HEK293 (cell line): ENCODE data around the gene PIAS2.

Source experiments
- CTCF ChIA-PET: fragments of 350-600 bp; formaldehyde crosslinking; extraction: SDS; loops from one replicate; lab custom pipeline; 2021; ENCODE audit warnings: antibody characterized with exemption; lab: Yijun Ruan, JAX
- POLR2A ChIA-PET: fragments of 300-600 bp; formaldehyde crosslinking; extraction: SDS; loops from one replicate; lab custom pipeline; 2020; ENCODE audit warnings: antibody characterized with exemption, inconsistent platforms; lab: Yijun Ruan, JAX
- H3K27ac ChIP-seq: fragments of 200-500 bp; sonication (Bioruptor generic); 2 replicates; pipeline ENCODE4 v1.5.1; 2014; ENCODE audit warnings: low read depth, low read length, control low read depth, inconsistent platforms; ENCODE audit errors: extremely low read depth
- H3K36me3 ChIP-seq, 2 experiments: fragments of 200-500 bp in 1 of 2; sonication (Bioruptor generic) in 1 of 2; 1 replicate in 1 of 2; 2 replicates in 1 of 2; pipeline ENCODE4 v1.5.1; 2014 to 2017; ENCODE audit warnings: inconsistent platforms in 2 of 2, low read length in 2 of 2; ENCODE audit not compliant: control insufficient read depth in 2 of 2, insufficient read depth in 1 of 2
- H3K4me1 ChIP-seq: fragments of 200-500 bp; sonication (Bioruptor generic); 2 replicates; pipeline ENCODE4 v1.5.1; 2014; ENCODE audit warnings: mild to moderate bottlenecking, low read length, inconsistent platforms; ENCODE audit not compliant: control insufficient read depth, insufficient read depth
- H3K4me3 ChIP-seq: 2 replicates; pipeline ENCODE4 v1.5.1; 2011; ENCODE audit warnings: low read depth, mild to moderate bottlenecking, control low read depth, low read length, moderate library complexity
- H3K9me3 ChIP-seq: fragments of 200-500 bp; sonication (Bioruptor generic); 2 replicates; pipeline ENCODE4 v1.5.1; 2014; ENCODE audit warnings: low read depth, low read length, inconsistent platforms; ENCODE audit not compliant: control insufficient read depth, insufficient read depth
- HOXC10 ChIP-seq: sonication (generic); formaldehyde crosslinking; IDR thresholded peaks from 2 replicates; pipeline ENCODE4 v1.8.1; 2023; ENCODE audit warnings: mild to moderate bottlenecking, missing genetic modification reagents
- OVOL3 ChIP-seq: fragments of 450-650 bp; formaldehyde crosslinking; IDR thresholded peaks from 2 replicates; pipeline ENCODE4 v1.5.1; 2016; ENCODE audit warnings: missing biosample characterization, missing genetic modification characterization
- SALL2 ChIP-seq: fragments of 450-650 bp; formaldehyde crosslinking; IDR thresholded peaks from 2 replicates; pipeline ENCODE4 v1.5.0; 2017; ENCODE audit warnings: missing biosample characterization, mild to moderate bottlenecking, missing genetic modification characterization, borderline replicate concordance
- SP2 ChIP-seq: fragments of 450-650 bp; formaldehyde crosslinking; IDR thresholded peaks from 2 replicates; pipeline ENCODE4 v1.5.1; 2016; ENCODE audit warnings: missing biosample characterization, missing genetic modification characterization
- YY2 ChIP-seq: fragments of 450-650 bp; formaldehyde crosslinking; IDR thresholded peaks from 2 replicates; pipeline ENCODE4 v1.5.1; 2016; ENCODE audit warnings: missing biosample characterization, missing genetic modification characterization
- ZBTB1 ChIP-seq: fragments of 450-650 bp; formaldehyde crosslinking; IDR thresholded peaks from 2 replicates; pipeline ENCODE4 v1.5.1; 2016; ENCODE audit warnings: missing biosample characterization, missing genetic modification characterization
- ZBTB21 ChIP-seq: fragments of 450-650 bp; formaldehyde crosslinking; IDR thresholded peaks from 2 replicates; pipeline ENCODE4 v1.5.1; 2017; ENCODE audit warnings: missing biosample characterization, missing genetic modification characterization
- ZFP69B ChIP-seq: fragments of 450-650 bp; formaldehyde crosslinking; IDR thresholded peaks from 2 replicates; pipeline ENCODE4 v1.5.1; 2016; ENCODE audit warnings: missing biosample characterization, missing genetic modification characterization
- ZNF133 ChIP-seq: fragments of 450-650 bp; formaldehyde crosslinking; IDR thresholded peaks from 2 replicates; pipeline ENCODE4 v1.5.1; 2016; ENCODE audit warnings: missing biosample characterization, missing genetic modification characterization
- ZNF140 ChIP-seq: fragments of 450-650 bp; formaldehyde crosslinking; IDR thresholded peaks from 2 replicates; pipeline ENCODE4 v1.5.1; 2016; ENCODE audit warnings: missing biosample characterization, missing genetic modification characterization
- ZNF157 ChIP-seq: fragments of 450-650 bp; formaldehyde crosslinking; IDR thresholded peaks from 2 replicates; pipeline ENCODE4 v1.5.1; 2016; ENCODE audit warnings: missing biosample characterization, missing genetic modification characterization
- ZNF324 ChIP-seq: fragments of 450-650 bp; formaldehyde crosslinking; IDR thresholded peaks from 2 replicates; pipeline ENCODE4 v1.5.1; 2016; ENCODE audit warnings: missing biosample characterization, missing genetic modification characterization
- ZNF433 ChIP-seq: fragments of 450-650 bp; formaldehyde crosslinking; IDR thresholded peaks from 2 replicates; pipeline ENCODE4 v1.5.1; 2016; ENCODE audit warnings: missing biosample characterization, missing genetic modification characterization, low read depth
- ZNF501 ChIP-seq: fragments of 450-650 bp; formaldehyde crosslinking; IDR thresholded peaks from 2 replicates; pipeline ENCODE4 v1.5.1; 2016; ENCODE audit warnings: missing biosample characterization, missing genetic modification characterization
- ZNF510 ChIP-seq: fragments of 450-650 bp; formaldehyde crosslinking; IDR thresholded peaks from 2 replicates; pipeline ENCODE4 v1.5.1; 2018; ENCODE audit warnings: mild to moderate bottlenecking, missing genetic modification characterization, missing biosample characterization; ENCODE audit not compliant: insufficient replicate concordance
- ZNF544 ChIP-seq: fragments of 450-650 bp; formaldehyde crosslinking; IDR thresholded peaks from 2 replicates; pipeline ENCODE4 v1.5.0; 2017; ENCODE audit warnings: missing biosample characterization, missing genetic modification characterization
- ZNF558 ChIP-seq: fragments of 450-650 bp; formaldehyde crosslinking; IDR thresholded peaks from 2 replicates; pipeline ENCODE4 v1.5.1; 2016; ENCODE audit warnings: missing biosample characterization, missing genetic modification characterization
- ZNF600 ChIP-seq: fragments of 450-650 bp; formaldehyde crosslinking; IDR thresholded peaks from 2 replicates; pipeline ENCODE4 v1.5.1; 2016; ENCODE audit warnings: missing biosample characterization, missing genetic modification characterization
- ZNF626 ChIP-seq: fragments of 450-650 bp; sonication (Bioruptor Pico); formaldehyde crosslinking; IDR thresholded peaks from 2 replicates; pipeline ENCODE4 v1.5.1; 2018; ENCODE audit warnings: missing biosample characterization, missing genetic modification characterization, inconsistent platforms
- ZNF707 ChIP-seq: fragments of 450-650 bp; formaldehyde crosslinking; IDR thresholded peaks from 2 replicates; pipeline ENCODE4 v1.5.1; 2016; ENCODE audit warnings: missing biosample characterization, missing genetic modification characterization
- ZNF837 ChIP-seq: fragments of 450-650 bp; formaldehyde crosslinking; IDR thresholded peaks from 2 replicates; pipeline ENCODE4 v1.5.1; 2016; ENCODE audit warnings: missing biosample characterization, missing genetic modification characterization
- TF ChIP-seq, protein P1 (sequence below): fragments of 450-650 bp; formaldehyde crosslinking; IDR thresholded peaks from 2 replicates; pipeline ENCODE4 v1.5.1; 2016; ENCODE audit warnings: missing biosample characterization, missing genetic modification characterization

The PIAS2 gene

GRCh38 chr18:46910856-46911255 lies 6.5 kb downstream of the PIAS2 start:
- Histone ChIP-seq H3K4me3 (no peak overlapping the region), H3K27ac (no peak overlapping the region), H3K36me3 (peaks cover 0 to 4% of the 10 kb centered on the region in 2 experiments; a peak in 1 of 3 replicates), H3K4me1 (peaks cover 20% of the 10 kb centered on the region), H3K9me3 (peaks cover 3% of the 10 kb centered on the region; the same call in 1 of the 2 replicates)
- CTCF ChIA-PET = interaction anchor here (0.7 kb wide), 1 partner anchor 26 kb away, joined by 4 read pairs; no protein-coding TSS in a partner anchor
- POLR2A ChIA-PET = no interaction called here
- TF ChIP-seq ZNF157 (tag by site-specific recombination) = no peak

DNA sequence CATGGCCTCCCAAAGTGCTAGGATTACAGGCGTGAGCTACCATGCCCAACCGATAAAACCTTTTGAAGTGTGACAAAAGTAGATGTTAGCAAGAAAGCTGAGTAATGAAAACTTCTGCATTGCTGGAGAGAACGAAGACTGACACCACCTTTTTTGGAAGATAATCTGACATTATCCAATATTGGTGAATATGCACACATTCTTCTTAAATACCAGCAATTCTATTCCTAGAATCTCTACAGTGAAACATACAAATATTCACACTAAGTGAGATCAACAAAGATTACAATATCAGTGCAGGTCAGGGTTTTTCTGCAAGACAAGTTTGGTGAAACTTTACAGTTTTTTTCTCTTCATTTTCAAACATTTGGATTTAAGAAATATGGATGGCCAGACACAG lies 7.8 kb downstream of the PIAS2 start:
- POLR2A ChIA-PET = interaction anchor here (1.3 kb wide), 1 partner anchor 8 kb away, joined by 4 read pairs; the partner anchor contains the start of genes KATNAL2 and PIAS2
- peaks cover 3% of the 10 kb centered on the region; the same call in 1 of the 2 replicates for H3K9me3 ChIP-seq
- no peak overlapping the region for H3K4me3 ChIP-seq
- peaks cover 14% of the 10 kb centered on the region for H3K4me1 ChIP-seq
- no peak for TF ChIP-seq ZNF140 (tag by site-specific recombination)
- TF ChIP-seq ZNF837 (tag by site-specific recombination) = no peak
- TF ChIP-seq ZNF433 (tag by site-specific recombination) = no peak
- CTCF ChIA-PET = no interaction called here
- no peak overlapping the region for H3K27ac ChIP-seq
- peaks cover 0 to 4% of the 10 kb centered on the region in 2 experiments; a peak in 1 of 3 replicates for H3K36me3 ChIP-seq

DNA sequence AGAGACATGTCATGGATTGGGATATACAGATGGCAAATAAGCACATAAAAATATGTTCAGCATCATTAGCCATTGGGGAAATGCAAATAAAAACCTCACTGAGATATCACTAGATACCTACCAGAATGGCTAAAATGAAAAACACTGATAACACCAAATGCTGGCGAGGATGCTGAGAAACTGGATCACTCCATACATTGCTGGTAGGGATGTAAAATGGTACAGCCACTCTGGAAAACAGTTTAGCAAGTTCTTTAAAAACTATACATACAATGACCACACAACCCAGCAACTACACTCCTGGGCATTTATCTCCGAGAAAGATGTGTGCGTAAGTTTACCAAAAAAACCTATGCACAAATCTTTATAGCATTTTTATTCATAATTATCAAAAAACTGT lies 13.9 kb downstream of the PIAS2 start:
- CTCF ChIA-PET = interaction anchor here (0.6 kb wide), 1 partner anchor 41 kb away, joined by 3 read pairs; no protein-coding TSS in a partner anchor
- H3K4me3 ChIP-seq = no peak overlapping the region
- H3K36me3 ChIP-seq = peaks cover 0 to 13% of the 10 kb centered on the region in 2 experiments; a peak in 1 of 3 replicates
- POLR2A ChIA-PET = no interaction called here
- H3K4me1 ChIP-seq = no peaks in the 10 kb centered on the region
- TF ChIP-seq, protein P1, sequence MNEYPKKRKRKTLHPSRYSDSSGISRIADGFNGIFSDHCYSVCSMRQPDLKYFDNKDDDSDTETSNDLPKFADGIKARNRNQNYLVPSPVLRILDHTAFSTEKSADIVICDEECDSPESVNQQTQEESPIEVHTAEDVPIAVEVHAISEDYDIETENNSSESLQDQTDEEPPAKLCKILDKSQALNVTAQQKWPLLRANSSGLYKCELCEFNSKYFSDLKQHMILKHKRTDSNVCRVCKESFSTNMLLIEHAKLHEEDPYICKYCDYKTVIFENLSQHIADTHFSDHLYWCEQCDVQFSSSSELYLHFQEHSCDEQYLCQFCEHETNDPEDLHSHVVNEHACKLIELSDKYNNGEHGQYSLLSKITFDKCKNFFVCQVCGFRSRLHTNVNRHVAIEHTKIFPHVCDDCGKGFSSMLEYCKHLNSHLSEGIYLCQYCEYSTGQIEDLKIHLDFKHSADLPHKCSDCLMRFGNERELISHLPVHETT (tag by site-specific recombination) = no peak
- no peak for TF ChIP-seq ZBTB1 (tag by site-specific recombination)
- no peak for TF ChIP-seq OVOL3
- TF ChIP-seq ZNF501 = no peak
- no peak for TF ChIP-seq ZNF544 (tag by site-specific recombination)
- TF ChIP-seq ZNF707 (tag by site-specific recombination) = no peak
- TF ChIP-seq HOXC10 (CRISPR knock-in tag) = no peak
- TF ChIP-seq ZFP69B (tag by site-specific recombination) = no peak
- TF ChIP-seq ZBTB21 (tag by site-specific recombination) = no peak
- no peak for TF ChIP-seq YY2 (tag by site-specific recombination)
- no peak for TF ChIP-seq ZNF558 (tag by site-specific recombination)
- TF ChIP-seq ZNF600 (tag by site-specific recombination) = no peak
- TF ChIP-seq SP2 (tag by site-specific recombination) = no peak
- TF ChIP-seq ZNF626 (tag by site-specific recombination) = no peak
- no peak for TF ChIP-seq ZNF324 (tag by site-specific recombination)
- TF ChIP-seq ZNF510 (tag by site-specific recombination) = no peak
- TF ChIP-seq ZNF133 (tag by site-specific recombination) = no peak
- no peak for TF ChIP-seq SALL2 (tag by site-specific recombination)
- peaks cover 3% of the 10 kb centered on the region; the same call in 1 of the 2 replicates for H3K9me3 ChIP-seq
- no peak overlapping the region for H3K27ac ChIP-seq
